ENCODE data around the gene EVA1B.

The EVA1B gene, protein sequence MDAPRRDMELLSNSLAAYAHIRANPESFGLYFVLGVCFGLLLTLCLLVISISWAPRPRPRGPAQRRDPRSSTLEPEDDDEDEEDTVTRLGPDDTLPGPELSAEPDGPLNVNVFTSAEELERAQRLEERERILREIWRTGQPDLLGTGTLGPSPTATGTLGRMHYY

DNA sequence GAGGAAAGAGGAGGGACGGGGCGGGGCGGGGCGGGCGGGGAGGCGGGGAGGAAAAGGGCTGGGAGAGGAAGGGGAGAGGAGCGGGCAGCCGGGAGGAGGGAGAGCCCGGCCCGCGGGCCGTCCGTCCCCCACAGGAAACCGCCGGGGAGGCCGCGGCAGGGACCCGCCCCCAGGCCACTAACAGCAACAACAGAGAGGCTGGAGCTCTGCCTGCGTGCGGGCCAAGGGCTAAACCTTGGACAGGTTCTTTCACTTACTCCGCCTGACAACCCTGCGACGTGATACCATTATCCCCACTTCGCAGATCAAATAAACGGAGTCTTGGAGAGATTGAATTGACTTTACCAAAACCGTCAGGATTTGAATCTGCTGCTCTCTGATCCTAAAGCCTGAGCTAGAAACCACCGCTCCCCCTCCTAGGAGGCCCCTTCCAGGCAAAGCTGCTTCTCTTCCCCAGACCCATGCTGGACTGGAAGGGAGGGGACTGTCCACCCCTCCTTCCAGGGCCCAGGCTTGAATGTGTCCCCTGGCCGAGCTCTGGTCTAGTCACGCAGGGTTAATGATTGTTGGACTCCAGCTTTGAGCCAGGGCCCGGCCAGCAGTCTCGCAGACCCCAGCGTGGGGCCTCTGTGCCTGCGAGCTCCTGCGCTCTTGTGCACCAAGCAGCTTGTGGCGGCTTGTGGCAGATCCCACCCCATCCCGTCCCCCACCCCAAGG, at the start of gene EVA1B:
Gene EVA1B (minus strand): TSS at position 10 of the 717 bp plus-strand sequence. CDS start 608 bp downstream, outside the sequence.
- H3K36me3 Mint-ChIP-seq, result peaks cover 54% of the 10 kb centered on the region
- H3K9me3 Mint-ChIP-seq, result no peaks in the 10 kb centered on the region
- peak within 1 kb of the TSS; percentile 72 for H3K27ac Mint-ChIP-seq
- DNase-seq (ENCODE audit: low spot score in 2 of 2) (peak in 1 of 2 donors; percentile 77), ATAC-seq (peak; percentile 58)
- H3K4me3 Mint-ChIP-seq, result peak within 1 kb of the TSS; percentile 77
- H3K4me1 Mint-ChIP-seq, result peaks cover 48% of the 10 kb centered on the region

DNA sequence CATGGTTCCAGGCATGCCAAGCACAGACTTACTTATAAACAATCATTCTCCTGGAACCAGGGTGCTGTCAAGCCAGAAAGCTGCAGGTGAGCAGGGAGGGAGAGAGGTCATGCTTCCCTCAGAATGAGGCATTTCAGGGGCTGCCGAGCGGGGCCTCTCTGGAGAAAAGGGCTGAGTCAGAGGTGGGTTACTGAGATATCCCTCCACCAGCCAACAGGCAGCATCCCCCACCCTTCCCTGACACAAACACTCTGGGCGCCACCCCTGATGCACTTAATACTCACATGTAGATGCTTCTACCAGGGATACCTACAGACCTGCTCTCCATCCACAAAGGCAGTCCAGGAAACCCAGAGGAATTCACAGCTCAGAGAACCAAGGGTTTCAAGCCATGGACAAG, 49.2 kb upstream of the EVA1B start:
- ATAC-seq, result no peak
- peaks cover 56% of the 10 kb centered on the region for H3K4me1 Mint-ChIP-seq
- DNase-seq (ENCODE audit: low spot score in 2 of 2), result no peak
- no peaks in the 10 kb centered on the region for H3K9me3 Mint-ChIP-seq
- peak overlapping the region; percentile 94 for H3K27ac Mint-ChIP-seq
- peaks cover 34% of the 10 kb centered on the region for H3K36me3 Mint-ChIP-seq
- no peak overlapping the region for H3K4me3 Mint-ChIP-seq

DNA sequence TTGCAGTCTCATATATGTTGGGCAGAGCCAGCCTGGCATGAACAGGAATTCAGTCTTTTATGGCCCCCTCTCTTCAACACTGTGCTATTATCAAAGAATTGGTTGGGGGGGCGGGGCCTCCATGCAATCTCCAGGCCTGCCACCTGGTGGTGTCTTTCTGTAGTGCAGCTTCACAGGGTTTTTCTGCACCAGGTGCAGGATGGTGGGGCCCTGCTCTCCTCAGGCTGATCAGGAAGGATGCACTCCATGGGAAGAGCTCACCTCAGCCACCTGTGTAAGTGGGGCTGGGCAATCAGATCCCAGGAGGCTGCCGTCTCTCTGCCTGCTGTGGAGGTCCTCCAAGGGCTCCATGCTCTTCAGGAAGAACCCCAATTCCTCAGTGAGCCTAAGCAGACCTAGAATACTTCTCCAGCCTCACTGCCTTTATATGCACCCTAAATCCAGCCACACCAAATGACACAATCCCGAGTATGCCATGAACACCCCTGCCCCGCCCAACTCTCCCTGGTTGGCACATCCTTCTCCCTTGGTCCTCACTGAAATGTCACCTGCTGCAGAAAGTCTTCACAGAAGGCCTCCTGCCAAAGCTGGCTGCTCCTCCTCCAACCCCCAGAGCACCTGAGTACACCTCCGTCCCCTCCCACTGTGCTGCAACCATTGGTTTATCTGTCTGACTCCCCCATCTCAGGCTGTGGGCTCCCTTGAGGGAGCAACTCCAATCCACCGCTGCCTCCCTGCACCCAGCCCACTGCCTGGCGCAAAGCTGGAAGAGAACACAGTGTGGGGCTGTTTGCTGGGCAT, 45.8 kb upstream of the EVA1B start:
- DNase-seq (ENCODE audit: low spot score in 2 of 2), result peak; percentile 82 to 92
- Mint-ChIP-seq H3K9me3 (no peaks in the 10 kb centered on the region), H3K4me3 (no peak overlapping the region), H3K27ac (peak overlapping the region; percentile 71), H3K4me1 (peaks cover 61% of the 10 kb centered on the region), H3K36me3 (peaks cover 28% of the 10 kb centered on the region)
- peak; percentile 38 for ATAC-seq

DNA sequence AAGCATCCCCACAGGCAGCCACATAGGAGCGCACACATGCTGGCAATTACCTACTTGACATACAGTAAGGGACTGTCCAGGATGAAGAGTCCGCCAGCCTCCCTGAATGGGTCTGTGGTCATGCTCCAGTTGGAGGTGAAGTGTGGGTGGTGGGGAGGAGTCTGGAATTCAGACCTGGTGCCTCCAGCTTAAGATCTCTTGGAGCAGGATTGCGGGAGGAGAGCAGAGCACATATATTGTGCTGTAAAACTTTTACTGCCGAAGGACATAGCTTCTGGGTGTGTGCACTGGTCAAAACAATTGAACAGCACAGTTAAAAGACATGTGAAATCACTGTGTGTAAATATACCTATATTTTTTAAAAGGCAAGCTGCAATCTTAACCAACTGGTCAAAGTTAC, 44.4 kb upstream of the EVA1B start:
- peaks cover 35% of the 10 kb centered on the region for H3K36me3 Mint-ChIP-seq
- DNase-seq (ENCODE audit: low spot score in 2 of 2) (no peak), ATAC-seq (no peak)
- peaks cover 47% of the 10 kb centered on the region for H3K4me1 Mint-ChIP-seq
- no peaks in the 10 kb centered on the region for H3K9me3 Mint-ChIP-seq
- H3K4me3 Mint-ChIP-seq, result no peak overlapping the region
- H3K27ac Mint-ChIP-seq, result peak overlapping the region; percentile 86

DNA sequence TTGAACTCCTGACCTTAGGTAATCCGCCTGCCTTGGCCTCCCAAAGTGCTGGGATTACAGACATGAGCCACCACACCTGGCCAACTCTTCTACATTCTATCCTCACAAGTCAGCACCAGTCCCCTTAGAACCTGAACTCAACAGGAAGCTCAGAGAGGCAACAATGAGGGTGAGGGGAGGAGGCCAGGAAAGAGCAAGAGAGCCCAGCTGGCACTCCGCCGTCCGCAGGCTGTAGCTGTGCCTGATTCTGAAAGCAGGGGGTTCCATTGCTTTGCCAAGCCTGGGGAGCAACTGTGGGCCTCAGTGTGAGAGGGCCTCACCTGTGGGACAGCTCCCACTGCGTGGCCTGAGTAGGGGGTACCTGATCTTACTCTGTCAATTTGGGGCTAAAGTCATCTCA, 43.6 kb upstream of the EVA1B start:
- peaks cover 42% of the 10 kb centered on the region for H3K4me1 Mint-ChIP-seq
- H3K36me3 Mint-ChIP-seq, result peaks cover 34% of the 10 kb centered on the region
- H3K27ac Mint-ChIP-seq, result peak overlapping the region; percentile 86
- no peak overlapping the region for H3K4me3 Mint-ChIP-seq
- ATAC-seq (no peak), DNase-seq (ENCODE audit: low spot score in 2 of 2) (no peak)
- no peaks in the 10 kb centered on the region for H3K9me3 Mint-ChIP-seq

DNA sequence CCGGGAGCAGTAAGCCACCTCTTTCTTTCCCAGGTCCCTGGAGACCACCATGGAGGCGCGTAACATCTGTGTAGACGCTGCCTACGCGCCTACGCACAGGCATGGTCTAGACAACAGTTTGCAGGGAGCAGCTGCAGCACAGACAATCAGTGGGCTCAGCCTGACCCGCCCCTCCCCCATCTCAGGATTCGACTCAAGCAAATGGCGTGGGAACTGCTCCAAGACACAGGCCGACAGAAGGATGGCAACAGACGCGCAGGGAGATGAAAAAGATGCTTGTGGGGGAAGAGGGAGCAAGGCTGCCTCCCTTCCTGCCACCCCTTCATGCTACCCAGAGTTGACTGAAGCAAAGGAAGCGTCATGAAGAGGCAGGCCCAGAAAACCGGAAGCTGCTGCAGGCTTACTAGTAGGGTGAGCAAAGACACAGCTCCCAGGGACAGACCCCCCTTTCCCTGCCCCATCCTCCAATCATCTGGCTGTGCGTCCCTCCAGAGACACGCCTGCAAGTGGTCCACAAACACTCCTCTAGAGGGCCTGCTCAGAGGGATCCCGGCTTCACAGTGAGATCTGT, 42.7 kb upstream of the EVA1B start:
- Mint-ChIP-seq H3K9me3 (no peaks in the 10 kb centered on the region), H3K4me1 (peaks cover 42% of the 10 kb centered on the region), H3K36me3 (peaks cover 35% of the 10 kb centered on the region), H3K27ac (peak overlapping the region; percentile 86), H3K4me3 (no peak overlapping the region)
- ATAC-seq (peak; percentile 70), DNase-seq (ENCODE audit: low spot score in 2 of 2) (no peak)

DNA sequence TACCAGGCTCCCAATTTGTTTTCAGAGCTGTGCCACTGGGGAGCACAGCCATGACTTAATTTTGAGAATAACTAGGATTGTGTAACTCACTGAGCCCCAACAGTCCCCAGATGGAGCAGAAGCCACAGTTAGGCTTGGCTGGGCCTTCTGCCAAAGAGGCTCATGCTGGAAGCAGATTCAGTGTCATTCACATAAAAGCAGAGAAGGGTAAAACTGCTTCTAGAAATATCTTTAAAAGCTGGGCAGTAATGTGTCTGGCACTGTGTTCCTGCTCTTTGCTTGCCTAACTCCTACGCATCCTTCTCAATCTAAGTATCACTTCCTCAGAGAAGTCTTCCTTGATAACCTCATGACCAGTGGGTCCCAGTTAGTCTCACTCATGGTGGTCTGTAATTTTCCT, 41.9 kb upstream of the EVA1B start:
- Mint-ChIP-seq H3K9me3 (no peaks in the 10 kb centered on the region), H3K4me3 (no peak overlapping the region), H3K4me1 (peaks cover 42% of the 10 kb centered on the region), H3K27ac (peak overlapping the region; percentile 86), H3K36me3 (peaks cover 37% of the 10 kb centered on the region)
- DNase-seq (ENCODE audit: low spot score in 2 of 2) (no peak), ATAC-seq (no peak)

DNA sequence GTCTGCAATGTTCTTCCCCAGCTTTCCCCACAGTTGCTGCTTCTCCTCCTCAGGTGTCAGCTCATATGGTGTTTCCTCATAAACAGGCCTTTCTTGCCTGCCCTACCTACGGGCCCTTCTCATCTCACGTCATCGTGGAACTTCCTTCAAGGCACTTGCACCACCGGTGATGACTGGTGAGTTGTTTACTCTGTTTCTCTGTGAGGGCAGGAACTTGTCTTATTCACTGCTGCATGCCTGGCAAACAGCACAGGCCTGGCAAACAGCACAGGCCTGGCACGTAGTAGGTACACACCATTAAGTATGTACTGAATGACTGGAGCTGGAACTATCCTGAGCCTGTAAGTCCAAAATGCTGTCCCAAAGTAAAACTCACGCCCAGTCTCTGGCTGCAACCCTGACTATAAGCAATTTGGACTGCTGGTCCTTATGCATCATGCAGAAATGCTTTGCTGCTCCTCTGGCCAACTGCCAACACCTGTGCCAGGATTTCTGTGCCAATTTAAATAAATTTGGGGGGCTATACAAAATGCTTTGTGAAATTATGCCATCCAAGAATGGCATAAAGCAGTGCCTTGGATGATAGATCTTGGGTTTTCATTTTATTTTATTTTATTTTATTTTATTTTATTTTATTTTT, 36.6 kb upstream of the EVA1B start:
- H3K9me3 Mint-ChIP-seq, result no peaks in the 10 kb centered on the region
- DNase-seq (ENCODE audit: low spot score in 2 of 2) (no peak), ATAC-seq (peak; percentile 59)
- peak overlapping the region; percentile 89 for H3K27ac Mint-ChIP-seq
- peaks cover 78% of the 10 kb centered on the region for H3K36me3 Mint-ChIP-seq
- no peak overlapping the region for H3K4me3 Mint-ChIP-seq
- peaks cover 9% of the 10 kb centered on the region for H3K4me1 Mint-ChIP-seq

DNA sequence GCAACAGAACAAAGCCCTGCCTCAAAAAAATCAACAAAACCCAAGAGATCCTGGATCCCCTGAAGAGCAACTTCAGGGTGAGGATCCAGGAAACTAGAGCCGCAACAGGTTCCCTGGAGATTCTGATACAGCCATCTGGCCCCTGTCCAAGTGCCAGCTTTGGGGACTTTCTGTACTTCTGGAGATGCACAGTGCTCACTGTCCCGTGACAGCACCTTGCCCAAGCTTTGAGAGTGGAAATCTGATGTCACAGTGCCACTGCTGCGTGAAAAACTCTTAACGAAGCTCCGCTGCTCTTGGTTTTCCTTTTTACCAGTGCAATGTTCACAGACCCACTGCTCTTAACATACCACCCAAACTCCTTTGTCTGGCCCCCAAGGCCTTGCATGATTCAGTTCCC, 35.9 kb upstream of the EVA1B start:
- ATAC-seq (no peak), DNase-seq (ENCODE audit: low spot score in 2 of 2) (no peak)
- Mint-ChIP-seq H3K4me1 (peaks cover 9% of the 10 kb centered on the region), H3K36me3 (peaks cover 84% of the 10 kb centered on the region), H3K9me3 (no peaks in the 10 kb centered on the region), H3K27ac (peak overlapping the region; percentile 89), H3K4me3 (no peak overlapping the region)

DNA sequence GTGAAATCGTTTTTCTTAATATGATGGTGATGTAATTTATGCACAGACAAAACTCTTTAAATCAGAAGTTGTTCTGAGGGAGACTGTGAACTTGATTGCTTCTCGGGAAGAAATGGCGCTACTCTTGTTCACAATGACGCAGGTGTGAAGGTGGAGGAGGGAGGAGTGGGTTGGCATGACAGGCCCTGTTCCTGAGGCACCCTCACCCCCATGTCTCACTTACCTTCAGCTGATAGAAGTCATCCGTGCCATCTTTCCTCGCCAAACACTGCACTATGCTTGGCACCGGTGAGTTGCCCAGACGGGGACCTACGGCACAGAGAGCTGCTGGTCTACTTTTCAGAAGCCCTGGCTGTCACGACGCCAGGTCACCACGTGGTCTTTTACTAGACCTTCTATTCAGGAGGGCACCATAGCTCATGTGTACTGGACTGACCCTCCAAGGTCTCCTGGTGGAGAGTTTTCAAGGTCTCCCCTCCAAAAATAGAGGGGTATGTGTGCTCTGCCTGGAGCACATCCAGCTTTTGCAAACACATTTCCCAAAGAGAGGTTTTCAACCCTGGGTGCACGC, 35.2 kb upstream of the EVA1B start:
- Mint-ChIP-seq H3K9me3 (no peaks in the 10 kb centered on the region), H3K4me3 (no peak overlapping the region), H3K36me3 (peaks cover 87% of the 10 kb centered on the region), H3K4me1 (peaks cover 9% of the 10 kb centered on the region), H3K27ac (no peak overlapping the region)
- ATAC-seq (no peak), DNase-seq (ENCODE audit: low spot score in 2 of 2) (no peak)

DNA sequence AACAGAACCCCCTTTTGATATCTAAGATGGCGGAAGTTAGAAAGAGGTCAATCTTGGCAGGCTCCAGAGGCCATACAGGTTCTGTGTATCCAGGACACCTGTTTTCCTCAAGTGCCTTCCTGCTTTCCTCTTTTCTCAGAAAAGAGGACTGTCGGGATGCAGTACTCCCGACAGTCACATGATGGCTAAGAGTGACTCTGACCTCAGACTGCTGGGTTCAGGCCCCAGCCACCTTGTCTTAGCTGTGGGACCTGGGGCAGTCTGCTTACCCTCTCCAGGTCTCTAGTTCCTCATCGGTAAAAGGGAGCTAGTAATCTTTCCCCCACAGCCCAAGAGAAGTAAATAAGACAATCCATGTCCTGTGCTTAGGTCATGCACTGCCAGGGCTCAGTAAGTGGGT, 32.4 kb upstream of the EVA1B start:
- H3K9me3 Mint-ChIP-seq, result no peaks in the 10 kb centered on the region
- H3K4me3 Mint-ChIP-seq, result no peak overlapping the region
- H3K4me1 Mint-ChIP-seq, result peaks cover 22% of the 10 kb centered on the region
- DNase-seq (ENCODE audit: low spot score in 2 of 2) (no peak), ATAC-seq (no peak)
- H3K27ac Mint-ChIP-seq, result peak overlapping the region; percentile 54
- peaks cover 73% of the 10 kb centered on the region for H3K36me3 Mint-ChIP-seq

DNA sequence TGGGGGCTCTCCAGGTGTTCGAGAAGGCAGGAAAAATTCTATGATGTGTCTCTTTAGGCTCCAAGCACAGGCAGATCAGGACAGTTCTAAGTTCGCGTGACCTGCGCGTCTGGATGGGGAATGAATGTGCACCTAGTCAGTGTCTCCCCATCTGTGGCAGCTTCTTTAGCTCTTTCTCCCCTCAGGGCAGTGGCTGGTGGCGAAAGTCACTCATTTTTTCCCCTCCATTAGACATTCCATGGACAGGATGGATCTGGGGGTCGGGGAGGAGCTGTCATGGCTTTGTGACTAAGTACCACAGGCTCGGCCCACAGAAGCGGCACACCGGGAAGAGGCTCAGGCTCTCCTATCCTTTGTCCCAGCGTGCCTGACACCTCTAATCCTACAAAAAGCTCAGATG, 31.0 kb upstream of the EVA1B start:
- H3K4me3 Mint-ChIP-seq, result no peak overlapping the region
- DNase-seq (ENCODE audit: low spot score in 2 of 2) (no peak), ATAC-seq (no peak)
- H3K4me1 Mint-ChIP-seq, result peaks cover 23% of the 10 kb centered on the region
- H3K9me3 Mint-ChIP-seq, result no peaks in the 10 kb centered on the region
- peaks cover 68% of the 10 kb centered on the region for H3K36me3 Mint-ChIP-seq
- no peak overlapping the region for H3K27ac Mint-ChIP-seq

DNA sequence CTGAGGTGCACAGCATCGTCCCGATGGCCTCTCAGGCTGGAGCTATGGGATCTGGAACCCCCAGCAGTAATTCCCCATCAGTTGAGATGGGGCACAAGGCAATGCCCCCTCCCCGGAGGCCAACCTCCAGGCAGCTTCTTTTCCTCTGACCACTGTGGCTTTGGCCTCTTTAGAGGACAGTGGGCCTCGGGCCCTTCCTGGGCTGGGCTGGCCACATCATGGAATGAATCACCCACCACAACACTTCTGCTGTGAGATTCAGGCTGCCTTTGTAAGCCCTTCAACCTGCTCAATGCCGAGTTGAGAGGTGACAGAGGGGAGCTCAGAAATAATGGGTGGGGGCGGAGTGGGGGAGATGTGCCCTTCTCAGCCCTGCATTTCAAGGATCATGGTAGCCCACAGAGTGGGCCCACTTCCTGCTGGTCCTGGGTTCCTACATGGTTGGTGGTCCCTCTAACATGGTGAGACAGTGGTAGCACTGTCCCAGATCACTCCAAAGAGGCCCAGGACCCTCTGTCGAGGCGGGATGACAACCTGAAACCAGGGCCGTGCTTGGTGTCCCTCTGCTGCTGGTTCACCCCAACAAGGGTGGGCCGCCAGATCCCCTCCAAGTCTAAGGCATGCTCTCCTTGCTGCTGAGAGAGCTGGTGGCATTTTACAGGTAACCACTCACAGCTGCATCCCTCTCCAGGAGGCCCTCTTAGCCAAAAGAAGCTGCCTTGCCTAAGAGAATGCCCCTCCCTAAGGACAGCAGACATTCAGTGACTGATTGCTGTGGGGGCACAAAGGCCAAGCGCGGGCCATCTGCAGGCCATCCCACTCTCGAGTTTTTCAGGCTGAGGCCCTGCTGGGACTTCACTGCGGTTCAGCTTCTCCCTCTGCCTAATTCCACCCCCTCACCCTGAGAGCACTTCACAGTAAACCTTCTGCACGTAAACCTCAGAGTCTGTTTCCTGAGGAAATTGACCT, 29.7 kb upstream of the EVA1B start:
- H3K36me3 Mint-ChIP-seq, result peaks cover 66% of the 10 kb centered on the region
- peak overlapping the region; percentile 67 for H3K27ac Mint-ChIP-seq
- H3K4me3 Mint-ChIP-seq, result no peak overlapping the region
- peaks cover 20% of the 10 kb centered on the region for H3K4me1 Mint-ChIP-seq
- ATAC-seq (no peak), DNase-seq (ENCODE audit: low spot score in 2 of 2) (no peak)
- H3K9me3 Mint-ChIP-seq, result no peaks in the 10 kb centered on the region
